ENCODE measurements around the gene TENT4A.

Gene TENT4A

DNA sequence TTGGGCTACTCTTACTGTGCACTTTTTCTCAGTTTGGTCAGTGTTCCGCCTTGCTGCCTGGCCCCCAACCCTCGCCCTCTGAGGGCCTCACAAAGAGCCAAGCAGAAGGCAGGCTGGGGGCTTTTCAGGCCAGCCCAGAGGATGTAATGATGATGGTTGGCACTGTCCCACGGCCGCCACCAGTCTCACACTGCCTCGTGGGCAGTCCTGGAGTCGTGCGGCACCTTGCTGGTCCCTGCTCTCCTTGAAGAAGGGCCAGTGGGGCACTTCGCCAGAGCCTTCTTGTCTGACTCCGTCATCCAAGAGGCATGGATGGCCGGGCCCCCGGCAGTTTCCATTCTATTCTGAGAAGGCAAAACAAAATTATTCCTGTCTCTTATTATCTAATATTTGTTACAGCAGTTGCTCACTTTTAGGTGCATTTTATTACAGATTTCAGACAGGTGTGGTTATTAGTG is 21.0 kb downstream of the TENT4A start:
- DNase-seq: no peak

DNA sequence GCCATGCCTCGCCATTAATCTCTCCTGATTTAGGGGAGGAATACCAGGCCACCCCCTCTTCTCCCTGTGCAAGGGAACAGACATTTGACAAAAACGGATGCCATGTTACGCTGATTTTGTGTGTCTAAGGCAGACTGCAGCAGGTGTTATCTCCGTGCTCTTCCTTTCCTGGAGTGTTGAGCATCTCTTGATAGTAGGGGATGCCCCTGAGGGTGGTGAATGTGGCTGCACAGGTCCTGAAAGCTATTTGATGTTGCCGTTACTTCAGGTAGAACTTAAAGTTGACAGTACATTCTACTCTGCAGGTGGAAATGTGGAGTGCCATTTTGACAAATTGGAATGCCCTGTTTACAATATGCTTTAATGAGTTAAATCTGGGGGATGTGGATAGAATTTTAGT is 21.5 kb downstream of the TENT4A start:
- DNase-seq: no peak

DNA sequence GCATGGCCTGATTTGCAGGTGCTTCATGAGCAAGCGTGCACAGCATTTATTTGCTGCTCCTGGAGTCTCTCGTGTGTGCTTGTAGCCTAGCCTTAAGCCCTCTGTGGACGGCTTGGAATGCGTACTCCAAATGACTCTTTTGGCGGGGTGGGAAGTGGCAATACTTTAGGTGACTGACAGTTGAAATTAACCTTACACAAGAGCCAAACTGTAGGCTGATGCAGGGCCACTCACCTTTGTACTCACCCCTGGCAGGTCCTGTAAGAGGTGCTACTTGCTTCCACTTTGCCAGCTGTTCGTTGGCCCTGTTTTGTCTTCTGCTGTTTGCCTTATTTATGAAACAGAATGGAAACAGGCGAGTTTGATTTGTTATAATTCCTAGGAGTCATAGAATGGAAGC is 22.9 kb downstream of the TENT4A start:
- DNase-seq: no peak

DNA sequence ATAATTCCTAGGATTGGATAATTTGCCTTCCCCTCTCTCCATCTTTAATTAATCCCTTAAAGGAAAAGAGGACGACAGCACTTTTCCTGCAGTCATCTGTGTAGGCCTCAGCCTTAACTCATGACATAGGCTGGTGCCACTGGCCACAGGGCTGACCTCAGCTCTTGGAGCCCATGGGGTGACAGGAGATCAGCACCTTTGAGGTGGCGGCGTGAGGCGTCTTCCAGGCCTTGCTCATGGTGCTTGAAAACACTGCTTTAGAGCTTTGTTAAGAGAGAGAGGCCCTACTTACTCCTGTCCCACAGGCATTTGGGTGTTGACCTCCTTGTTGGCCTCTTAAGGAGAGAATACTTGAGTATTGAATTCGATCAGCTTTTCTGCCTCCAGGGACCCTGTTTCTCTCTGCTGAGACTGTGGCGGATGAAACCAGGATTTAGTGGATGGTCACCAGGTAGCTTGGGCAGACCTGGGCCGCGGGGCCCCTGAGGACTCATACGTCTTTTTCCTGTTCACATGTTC is 23.4 kb downstream of the TENT4A start:
- no peak for DNase-seq

DNA sequence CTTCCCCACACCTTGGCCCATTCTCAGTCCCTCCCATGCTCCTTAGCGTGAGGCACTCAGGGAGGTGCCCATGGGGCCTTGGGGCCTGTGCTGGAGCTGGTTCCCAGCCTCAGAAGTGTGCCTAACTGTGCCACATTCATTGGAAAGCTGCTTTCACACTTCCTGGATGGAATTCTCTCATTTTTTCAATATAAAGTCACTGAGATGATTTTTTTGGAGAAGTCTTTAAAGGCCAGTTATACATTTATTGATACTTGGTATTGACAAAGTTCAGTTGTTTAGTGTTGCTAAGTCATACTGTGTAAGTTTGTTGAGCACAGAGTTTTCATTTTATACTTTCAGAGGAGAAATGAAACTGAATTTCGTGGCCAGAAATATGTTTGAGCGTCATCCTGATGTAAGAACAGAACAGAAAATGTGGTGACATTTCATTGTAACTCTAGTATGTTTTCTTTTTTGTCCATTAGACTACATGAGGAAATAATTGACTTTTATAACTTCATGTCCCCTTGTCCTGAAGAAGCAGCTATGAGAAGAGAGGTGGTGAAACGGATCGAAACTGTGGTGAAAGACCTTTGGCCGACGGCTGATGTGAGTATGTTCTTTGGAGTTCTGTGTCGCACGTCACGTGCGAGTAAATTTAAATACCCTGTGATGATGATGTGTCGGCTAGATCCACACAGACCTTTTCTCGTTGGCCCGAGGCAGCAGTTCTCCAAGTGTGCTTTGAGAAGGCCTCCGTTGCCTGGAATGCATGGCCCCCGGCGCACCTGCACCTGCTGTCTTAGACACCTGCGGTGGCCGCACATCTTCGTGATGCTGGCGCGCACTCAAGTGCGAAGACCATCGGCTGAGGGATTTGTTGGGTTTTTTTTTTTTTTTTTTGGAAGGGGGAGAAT is 24.1 kb downstream of the TENT4A start:
- DNase-seq: no peak

DNA sequence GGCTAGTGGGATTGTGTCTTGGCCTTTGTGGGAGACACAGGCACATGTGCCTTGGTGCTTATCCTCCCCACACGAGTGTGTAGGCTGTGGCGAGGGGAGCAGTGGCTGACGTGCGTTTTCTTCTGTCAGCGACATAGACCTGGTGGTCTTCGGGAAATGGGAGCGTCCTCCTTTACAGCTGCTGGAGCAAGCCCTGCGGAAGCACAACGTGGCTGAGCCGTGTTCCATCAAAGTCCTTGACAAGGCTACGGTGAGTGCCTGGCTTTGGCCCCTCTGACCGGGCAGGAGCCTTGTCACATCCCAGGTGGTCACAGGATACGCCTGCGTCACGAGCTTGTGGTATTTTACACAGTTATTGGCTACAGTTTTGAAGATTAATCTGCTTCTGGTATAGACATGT is 26.4 kb downstream of the TENT4A start:
- no peak for DNase-seq

DNA sequence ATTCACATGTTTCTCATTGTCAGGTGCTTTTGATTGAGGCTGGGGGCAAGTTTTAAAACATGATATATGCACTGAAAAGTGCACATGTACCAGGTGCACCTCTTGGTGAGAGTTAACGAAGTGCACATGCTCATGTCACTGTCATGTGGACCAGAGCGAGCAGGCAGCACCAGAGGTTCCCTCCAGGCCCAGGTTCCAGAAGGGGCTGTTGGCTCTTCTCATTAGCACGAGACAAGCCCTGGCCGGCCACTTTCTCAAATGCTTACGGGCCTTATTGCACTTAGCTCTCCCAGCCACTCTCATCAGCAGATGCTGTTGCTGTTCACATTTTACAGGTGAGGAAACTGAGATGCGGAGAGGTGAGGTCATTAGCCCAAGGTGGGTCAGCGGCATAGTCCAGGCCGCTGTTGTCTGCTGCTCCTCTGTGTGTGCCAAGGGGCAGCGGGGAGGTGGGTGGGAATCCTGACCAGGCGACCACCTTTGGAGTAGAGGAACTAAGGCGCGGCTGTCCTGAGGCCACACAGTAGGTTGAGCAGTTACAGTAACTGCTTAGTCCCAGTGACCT is 27.4 kb downstream of the TENT4A start:
- DNase-seq: no peak

DNA sequence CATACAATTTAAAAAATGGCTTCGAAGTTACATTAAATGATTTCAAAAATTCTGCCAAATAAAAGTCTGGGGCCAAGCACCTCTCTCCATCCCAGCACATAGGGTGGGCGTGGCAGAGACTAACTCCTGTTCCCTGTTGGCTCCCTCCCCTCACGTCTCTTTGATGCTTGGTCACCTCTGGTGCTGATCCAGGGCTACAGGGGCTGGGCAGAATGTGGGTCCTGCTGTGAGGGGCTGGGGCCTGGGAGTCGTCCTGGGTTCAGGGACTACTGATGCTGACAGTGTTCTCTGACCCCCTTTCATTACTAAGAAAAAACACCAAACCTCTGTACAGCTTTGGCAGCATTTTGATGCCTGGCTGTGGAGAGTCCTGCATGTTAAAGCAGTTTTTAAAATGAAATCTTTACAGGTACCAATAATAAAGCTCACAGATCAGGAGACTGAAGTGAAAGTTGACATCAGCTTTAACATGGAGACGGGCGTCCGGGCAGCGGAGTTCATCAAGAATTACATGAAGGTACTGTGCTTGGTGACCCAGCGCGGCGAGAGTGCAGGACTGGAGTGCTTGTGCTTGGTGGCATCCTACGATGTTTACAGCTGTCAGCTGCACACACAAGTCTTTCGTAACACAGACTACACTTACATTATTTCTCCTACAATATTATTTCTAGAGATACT is 29.0 kb downstream of the TENT4A start:
- no peak for DNase-seq

DNA sequence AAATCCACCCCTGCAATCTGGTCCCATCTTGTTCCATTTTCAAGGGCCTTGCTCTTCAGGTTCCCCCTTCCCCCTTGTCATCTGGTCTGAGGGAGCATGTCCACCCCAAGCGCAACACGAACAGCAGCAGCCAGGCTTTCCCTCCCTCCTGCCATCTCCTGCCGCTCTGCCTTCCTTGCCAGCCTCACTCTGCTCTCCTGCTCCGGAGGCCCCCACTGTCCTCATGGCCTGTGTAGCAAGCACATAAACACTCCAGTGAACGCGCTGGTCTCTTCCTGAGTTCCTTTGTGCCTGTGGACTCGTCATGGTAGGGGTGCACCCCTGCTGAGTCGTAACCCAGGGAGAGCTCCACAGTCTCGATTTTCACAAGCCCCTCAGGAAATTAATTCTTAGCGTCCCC is 29.9 kb downstream of the TENT4A start:
- no peak for DNase-seq

DNA sequence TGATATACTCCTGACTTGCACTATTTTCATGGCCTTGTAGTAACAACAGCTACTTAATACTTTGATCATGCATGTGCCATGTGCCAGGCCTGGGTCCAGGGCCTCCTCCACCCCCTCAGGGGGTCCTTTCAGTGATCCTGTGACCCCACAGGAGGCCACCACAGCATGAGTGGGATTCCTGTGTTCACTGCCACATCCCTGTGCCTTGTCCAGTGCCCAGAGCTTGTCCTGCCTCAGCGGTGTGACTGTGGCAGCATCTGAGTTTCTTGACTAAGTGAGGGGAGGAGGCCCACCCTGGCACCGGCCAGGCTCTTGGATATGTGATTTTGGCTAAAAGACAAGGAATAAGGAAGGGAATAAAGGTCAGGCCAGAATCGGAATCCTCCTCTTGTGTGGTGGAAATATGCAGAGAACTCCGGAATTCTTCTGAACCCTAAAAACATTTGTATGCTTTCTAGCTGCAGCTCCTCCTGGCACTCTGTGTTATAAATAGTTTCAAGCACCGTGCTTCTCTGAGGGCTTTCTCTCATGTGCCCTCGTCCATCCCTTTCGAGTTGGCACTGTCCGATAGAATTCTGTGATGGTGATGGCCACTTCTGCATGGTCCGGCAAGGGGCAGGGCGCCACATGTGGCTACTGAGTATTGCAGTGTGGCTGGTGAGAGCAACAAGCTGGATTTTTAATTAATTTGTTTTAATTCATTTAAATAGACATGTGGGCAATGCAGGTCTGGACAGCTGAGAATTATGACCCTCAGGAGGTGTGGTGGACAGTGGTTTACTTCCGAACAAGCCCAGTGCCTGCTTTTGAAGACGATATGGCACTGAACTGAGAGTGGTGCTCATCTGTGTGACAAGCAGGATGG is 31.8 kb downstream of the TENT4A start:
- no peak for DNase-seq

DNA sequence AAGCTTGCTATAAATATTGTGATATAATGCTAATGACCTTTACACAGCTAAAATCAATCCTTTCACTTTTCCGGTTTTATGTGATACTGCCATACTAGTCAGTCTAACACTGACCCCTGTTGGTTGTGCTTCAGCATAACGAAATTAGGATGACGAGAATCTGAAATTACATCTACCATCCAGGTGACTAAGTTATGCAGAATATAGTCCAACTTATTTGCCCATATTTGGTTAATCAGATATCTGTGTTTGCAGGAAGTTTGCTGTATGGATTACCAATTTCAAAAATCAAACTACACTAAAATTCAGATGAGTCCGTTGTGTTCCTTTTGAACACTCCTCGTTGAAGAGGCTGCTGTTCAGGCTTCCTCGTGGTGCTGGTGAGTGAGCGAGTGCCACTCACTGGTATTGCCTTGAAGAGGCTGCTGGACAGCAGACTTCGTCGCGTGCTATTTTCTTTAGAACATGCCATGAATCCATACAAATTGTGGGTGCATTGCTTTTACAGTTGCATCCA is 32.5 kb downstream of the TENT4A start:
- no peak for DNase-seq

DNA sequence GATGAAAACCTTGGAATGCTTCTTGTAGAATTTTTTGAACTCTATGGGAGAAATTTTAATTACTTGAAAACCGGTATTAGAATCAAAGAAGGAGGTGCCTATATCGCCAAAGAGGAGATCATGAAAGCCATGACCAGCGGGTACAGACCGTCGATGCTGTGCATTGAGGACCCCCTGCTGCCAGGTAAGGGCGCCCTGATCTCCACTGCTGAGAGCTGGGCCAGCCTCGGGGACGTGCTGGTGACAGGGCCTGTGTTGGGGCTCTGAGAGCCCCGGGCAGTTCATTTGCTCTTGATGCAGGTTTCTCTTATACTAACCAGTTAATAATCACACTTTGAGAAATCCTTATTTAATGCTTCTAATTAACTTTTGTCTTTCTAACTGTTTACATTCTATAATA is 33.0 kb downstream of the TENT4A start:
- DNase-seq: no peak

DNA sequence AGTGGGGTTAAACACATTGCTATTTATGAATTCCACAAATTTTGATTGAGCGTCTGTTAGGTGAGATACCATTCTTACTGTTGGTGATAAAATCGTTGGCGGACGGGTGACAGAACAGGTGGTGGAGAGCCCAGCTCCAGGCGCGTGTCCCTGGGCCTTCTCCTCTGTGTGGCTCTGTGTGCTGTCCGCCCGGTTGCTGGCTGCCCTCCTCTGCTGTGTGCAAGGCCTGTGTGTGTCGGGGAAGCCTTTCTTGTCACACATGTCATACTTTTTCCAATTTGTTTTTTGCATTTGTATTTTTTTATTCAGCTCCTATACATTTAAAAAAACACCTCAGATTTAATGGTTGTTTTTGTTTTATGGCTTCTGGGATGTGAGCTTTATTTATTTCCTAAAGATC is 33.9 kb downstream of the TENT4A start:
- no peak for DNase-seq

DNA sequence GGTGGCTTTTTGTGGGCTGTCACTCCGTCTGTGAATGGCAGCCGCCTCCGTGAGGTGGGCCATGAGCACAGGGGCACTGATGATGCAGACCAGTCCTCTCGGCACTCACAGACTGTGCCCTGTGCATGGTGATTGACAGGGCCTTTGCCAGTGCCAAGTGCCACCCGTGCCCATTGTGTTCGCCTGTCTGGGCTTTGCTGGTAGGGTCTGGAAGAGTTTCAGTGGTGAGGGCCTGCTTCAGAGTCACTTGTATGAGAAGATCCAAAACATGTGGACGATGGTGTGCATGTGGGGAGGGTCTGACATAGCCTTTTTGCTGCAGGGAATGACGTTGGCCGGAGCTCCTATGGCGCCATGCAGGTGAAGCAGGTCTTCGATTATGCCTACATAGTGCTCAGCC is 34.9 kb downstream of the TENT4A start:
- no peak for DNase-seq

DNA sequence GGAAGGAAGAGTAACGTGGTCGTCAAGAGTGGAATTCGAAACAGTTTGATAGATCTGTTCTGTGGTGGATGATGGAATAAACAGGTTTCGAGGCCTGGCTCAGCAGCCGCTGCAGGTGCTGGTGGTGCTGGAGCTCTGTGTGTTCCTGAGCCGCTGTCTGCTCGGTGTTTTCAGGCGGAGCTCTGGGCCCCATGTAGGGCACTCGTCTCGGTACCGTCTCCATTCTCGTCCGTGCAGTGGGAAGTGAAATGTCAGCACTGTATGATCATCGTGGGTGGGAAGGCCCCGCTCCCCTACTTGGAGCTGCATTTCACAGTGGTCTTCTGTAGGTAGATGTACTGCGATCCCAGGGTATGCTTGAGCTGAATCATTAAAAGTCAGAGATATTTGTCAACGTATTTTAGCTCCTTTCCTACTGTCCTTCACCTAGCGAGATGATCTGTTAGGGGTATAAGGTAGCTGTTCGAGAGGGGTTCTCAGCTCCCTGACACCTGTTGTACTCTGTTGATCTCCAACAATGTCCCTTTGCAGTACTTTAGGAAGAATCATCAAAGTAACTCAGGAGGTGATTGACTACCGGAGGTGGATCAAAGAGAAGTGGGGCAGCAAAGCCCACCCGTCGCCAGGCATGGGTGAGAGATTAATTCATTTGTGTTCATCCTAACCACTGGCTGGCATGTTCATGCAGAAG is 35.9 kb downstream of the TENT4A start:
- no peak for DNase-seq

DNA sequence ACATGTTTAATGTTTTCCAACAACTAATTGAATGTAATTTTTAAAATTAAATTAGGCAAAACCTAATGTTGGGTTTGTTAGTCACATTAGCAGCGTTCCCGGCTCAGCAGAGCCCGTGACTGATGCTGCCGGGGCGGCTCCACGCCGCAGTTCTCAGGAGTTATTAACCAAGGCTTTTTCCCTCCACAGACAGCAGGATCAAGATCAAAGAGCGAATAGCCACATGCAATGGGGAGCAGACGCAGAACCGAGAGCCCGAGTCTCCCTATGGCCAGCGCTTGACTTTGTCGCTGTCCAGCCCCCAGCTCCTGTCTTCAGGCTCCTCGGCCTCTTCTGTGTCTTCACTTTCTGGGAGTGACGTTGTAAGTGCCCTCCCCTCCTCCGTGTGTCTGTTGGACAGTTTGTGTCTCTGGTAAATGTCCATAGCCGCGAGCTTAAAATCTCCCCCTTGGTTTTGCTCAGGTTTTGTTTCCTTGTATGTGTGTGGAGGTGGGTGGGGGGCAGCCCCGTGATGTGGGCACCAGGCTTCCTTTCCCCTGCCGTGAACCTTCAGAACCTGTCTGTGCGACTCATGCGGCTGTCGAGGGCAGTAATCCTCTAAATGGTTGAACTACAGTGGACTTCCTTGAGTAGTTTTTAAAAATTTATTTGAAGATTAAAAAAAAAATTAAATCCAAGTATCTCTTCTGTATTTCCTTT is 37.1 kb downstream of the TENT4A start:
- no peak for DNase-seq

DNA sequence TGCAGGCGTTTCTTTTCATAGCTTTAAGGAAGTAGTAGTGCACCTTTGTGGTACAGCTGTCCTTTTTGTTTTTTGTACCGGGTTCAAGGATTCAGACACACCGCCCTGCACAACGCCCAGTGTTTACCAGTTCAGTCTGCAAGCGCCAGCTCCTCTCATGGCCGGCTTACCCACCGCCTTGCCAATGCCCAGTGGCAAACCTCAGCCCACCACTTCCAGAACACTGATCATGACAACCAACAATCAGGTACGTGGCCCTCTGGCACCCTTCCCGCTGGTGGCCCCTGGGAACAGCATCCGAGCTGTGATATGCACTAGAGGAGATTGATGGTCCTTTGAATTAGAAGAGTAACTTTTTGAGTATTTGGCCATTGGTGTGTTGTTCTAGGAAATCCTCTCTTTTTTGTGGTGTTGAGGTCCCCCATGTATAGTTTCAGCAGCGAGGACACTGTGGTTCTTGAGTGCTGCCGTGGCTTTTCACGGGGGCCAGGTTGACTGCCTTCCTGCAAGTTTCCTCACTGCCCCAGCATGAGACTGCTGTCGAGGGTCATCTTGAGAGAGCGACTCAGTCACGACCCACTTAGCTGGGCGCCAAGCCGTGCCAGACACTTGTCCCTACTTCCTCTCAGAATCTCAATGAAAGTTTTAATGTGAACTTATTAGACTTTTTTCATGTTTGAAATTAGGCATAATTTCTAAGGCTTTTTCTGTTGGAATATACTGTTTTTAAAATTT is 37.9 kb downstream of the TENT4A start:
- DNase-seq: no peak

DNA sequence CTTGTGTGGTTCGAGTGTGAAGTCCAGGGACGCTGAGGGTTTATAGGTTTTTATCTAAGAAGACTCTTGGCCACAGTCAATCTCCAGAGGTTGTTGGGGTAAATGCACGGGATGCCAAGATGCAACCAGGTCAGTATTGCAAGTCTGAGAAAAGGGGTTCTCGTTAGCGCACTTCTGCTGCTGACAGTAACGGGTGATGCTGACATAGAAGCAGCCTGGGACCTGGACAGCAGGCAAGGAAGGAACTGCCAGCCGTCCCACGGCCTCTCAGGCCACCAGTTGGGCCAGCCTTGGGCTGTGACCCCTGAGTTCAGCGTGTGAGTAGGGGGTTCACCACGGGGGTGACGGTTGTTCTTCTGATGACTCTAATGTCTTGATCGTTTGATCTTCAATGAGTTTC is 39.0 kb downstream of the TENT4A start:
- no peak for DNase-seq

DNA sequence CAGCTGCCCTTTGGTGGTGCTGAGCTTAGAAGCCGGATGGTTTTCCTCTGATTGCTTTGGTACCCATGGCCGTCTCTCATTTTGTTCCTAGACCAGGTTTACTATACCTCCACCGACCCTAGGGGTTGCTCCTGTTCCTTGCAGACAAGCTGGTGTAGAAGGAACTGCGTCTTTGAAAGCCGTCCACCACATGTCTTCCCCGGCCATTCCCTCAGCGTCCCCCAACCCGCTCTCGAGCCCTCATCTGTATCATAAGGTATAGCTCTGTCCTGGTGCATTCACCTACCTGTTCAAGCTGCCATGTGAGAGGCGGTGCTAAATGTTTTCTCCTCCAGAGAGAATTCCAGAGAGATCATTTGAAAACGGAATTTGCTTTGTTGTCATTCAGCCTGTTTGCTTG is 39.5 kb downstream of the TENT4A start:
- DNase-seq: no peak

DNA sequence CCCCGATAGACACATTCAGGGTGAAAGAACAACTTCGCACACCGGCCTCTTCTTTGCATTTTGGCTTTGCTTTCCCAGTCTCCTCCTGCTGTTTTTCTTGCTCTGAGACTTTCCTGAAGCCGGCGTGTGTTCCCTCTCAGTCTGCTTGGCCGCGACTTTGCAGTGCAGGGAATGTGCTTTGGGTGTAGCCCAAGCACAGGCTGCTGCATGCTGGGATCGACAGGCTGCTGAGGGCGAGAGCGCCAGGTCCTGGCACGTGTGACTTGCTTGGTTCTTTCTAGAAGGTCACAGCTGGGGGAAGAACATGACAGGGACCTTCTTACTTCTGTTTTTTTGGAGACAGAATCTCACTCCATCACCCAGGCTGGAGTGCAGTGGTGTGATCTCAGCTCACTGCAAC is 40.6 kb downstream of the TENT4A start:
- DNase-seq: no peak

DNA sequence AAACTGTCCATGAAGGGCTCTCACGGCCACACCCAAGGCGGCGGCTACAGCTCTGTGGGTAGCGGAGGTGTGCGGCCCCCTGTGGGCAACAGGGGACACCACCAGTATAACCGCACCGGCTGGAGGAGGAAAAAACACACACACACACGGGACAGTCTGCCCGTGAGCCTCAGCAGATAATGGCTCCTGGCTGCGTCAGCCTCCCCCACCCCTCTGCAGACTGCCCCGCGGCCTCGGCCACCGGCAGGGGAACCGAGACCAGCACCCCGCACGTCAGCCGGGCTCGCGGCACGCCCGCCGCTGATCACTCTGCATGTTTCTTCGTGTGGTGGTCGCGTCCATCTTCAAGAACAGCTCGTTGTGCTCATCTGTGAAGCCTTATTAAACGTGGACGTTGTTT is 41.5 kb downstream of the TENT4A start:
- no peak for DNase-seq
